HG03378 (cell line): Measurements from ENCODE around the gene ZPLD1.

Experiments used
- ATAC-seq: cut with Tn5 transposase; IDR thresholded peaks from one replicate; pipeline ENCODE4 v1.9.1; 2021; ENCODE audit warnings: mild to moderate bottlenecking, moderate library complexity; ENCODE audit not compliant: unreplicated experiment

Gene ZPLD1

DNA sequence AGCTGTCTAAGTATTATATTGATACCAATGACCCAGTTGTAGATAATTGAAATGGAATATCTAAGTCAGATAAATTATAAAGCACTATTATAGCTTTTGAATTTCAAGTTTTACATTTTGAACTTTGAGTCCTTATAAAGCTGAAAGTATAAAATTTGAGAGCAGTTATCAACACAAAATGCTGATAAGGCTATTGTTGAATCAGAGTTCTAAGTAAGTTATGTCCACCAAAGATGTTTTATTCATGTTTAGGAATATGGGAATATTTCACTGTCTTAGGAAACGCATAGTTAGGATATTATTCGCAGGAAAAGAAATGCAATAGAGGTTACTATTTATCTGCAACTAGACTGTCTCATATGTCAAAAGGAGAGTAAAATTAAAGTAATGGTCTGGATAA, 29.4 kb downstream of the ZPLD1 start:
- no peak for ATAC-seq

DNA sequence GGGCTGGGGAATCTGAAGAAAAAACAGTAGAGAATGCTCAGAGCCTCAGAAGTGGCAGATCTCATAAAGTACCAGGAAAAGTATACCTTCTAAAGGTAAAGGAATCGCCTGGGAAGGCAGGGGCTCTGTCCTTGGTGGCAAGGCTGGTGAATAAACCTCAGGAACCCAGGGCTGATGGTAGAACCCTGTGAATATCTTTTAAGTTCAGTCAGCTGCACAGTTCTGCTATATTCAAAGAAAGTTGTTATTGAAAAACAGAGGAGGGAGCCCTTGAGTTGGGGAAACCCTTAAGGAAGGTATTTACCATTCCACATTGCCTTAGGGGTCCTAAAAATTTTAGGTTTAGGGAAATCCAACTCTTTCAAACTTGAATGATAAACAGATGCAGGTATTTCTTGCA, 31.2 kb downstream of the ZPLD1 start:
- ATAC-seq, result no peak

DNA sequence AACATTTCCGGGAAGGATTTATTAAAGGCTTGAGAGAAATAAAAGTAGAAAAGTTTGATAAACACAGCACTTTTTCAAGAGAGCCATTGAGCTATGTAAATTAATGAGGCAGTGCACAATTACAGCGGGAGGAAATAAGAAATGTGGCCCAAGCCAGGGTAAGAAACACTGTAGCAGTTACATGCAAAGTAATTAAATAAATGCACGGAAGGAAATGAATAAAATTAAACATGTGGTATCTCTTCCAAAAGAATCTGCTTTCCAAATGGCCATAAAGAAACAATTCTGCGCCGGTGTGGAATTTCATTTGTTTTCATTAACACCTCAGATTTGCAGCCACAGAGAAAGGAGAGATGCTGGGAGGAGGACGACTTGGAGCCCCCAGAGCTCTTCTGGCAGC, 35.3 kb downstream of the ZPLD1 start:
- no peak for ATAC-seq

DNA sequence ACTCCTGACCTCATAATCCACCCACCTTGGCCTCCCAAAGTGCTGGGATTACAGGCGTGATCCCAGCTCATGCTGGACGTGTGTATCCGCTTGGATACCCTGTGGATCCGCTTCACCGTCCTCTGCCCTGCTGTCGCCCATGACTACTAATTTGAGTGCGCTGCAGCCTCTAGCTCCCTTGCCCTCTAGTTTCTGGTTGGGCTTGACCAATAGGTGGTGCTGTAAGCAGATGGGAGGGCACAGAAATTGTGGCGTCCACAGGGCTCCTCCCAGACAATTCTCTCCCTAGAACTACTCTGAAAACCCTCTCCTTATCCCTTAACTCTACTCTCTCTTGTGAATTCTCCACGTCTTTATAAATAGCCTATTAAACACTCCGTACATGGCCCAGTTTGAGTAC, 36.2 kb downstream of the ZPLD1 start:
- no peak for ATAC-seq

DNA sequence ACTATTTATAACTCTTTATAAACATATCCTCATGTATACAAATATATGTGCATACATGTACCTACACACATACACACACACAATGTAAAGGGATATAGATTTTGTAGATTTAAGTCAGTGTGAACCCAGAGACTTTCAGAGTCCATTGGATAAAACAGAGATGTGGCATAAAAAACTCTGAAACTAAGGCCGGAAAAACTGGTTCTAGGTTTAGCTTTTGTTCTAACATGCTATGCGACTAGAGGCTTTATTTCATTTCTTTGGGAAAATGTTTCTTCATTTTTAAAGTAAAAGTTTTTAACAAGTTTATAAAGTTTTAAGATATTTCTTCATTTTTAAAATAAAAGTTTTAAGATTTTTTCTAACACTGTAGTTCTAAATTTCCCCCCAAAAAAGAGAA, 36.7 kb downstream of the ZPLD1 start:
- ATAC-seq, result no peak

DNA sequence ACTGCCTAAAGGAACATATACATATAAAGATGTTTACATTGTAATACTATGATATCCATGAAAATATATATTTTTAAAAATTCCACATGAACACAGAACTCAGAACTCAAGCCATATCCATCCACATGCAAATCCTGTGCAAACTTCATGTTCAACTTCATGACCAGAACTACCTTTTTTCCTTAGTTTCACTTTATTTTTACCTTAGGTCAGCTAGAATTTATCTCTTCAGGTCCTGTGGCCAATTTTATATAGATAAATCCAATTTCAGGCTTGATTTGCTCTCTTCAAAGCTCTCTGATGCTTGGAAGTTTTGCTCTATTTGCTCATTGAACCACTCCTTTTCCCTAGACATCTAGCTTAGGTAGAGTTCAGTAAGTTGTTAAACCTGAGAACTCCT, 38.8 kb downstream of the ZPLD1 start:
- no peak for ATAC-seq

DNA sequence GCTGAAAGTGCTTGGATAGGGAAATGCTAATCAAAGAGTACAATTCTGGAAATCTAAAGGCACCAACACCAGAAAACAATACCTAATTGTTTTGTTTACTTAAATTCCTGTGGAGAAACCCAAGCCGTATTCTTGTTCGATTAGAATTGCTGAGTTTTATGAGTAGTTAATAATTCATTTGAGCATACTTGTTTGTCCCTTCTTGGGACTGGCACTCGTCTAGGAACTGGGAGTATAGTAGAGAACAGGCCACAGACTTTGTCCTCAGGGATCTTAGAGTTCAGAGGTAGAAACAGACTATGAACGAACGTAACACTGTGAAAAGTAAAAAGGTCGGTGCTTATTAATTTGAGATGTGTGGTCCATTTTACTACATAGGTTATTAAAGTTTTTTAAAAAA, 39.4 kb downstream of the ZPLD1 start:
- no peak for ATAC-seq

DNA sequence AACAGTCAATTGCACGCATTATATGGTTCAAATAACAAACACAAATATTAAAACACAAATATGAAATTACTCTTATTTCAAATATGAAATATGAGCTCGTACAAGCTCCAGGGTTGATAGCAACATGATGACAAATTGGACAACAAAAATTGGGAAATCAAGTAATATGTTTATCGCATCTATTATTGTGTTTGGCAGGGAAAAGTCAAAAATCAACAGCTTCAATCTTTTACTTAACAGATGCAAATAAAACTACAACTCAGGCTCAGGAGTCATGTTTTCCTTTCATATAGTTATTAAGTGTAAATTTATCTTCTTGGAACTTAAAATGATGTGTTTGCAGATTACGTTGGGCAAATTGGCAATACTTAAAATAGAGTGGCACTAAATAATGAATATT, 41.4 kb downstream of the ZPLD1 start:
- ATAC-seq, result no peak

DNA sequence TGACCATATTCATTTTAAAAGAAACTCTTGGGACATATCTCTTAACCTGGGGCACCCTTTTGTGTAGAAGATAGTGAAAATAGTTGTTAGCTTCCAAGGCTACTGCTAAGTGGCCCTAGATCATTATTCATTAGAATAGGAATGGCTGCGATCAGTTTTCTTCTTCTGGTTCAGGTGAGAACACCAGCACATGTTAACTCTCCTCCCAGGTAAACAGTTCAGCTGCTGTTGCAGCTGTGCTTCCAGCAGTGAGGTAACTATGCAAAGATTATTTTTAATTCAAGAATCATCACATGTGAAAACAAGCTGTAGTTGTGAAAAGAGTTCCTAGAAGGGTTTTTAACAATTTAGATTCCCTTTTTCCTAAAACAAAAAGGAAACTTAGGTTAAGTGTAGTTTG, 43.3 kb downstream of the ZPLD1 start:
- no peak for ATAC-seq

DNA sequence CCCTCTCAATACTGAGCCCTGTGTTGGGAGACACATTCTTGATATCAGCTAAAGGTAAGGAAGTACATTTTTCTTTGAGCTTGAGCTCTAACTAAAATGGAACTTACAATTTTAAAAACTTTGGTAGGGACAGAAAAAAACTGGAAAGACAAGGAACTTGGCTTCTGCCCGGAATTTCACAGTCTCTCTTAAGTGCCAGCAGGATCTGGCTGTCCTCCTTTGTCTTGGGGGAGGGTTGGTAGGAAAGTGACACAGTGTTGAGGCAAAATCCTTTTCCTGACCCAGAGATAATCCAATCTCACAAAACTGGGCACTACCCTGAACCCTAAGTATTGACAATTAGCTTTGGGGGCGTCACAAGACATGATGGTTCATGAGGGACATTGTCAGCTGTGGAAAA, 45.3 kb downstream of the ZPLD1 start:
- ATAC-seq, result no peak

DNA sequence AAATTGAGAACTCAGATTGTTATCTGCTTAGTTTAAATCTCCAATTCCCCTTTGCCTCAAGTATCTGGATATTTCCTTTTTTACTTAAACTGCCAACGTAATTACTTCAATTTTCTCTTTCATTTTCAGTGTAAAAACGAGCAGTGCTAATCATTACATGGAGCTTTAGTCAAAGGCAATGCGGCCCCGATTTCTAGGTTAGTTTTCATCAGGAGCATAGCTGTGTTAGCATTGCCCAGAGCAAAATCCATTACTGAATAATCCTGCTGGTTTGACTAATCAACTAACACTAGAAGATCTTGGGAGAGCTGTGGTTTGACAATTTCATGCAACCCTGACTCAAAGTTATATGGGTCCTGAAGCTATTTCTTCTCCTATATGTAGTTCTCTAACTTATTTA, 46.2 kb downstream of the ZPLD1 start:
- no peak for ATAC-seq

DNA sequence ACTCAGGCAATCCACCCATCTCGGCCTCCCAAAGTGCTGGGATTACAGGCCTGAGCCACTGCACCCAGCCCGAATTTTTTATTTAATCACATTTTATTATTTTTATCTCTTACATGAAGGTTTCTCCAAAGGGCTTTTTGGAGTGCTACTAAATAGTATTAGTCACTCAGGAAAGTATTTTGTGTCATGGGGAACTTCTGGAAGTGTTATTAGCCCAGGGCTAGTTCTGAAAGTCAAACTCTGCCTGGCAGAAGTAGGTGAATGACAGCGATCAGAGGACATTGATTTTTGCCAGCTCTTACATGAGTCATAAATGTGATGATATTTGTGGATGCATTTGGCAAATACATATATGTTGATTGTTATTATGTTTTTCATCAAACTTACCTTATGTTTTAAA, 48.7 kb downstream of the ZPLD1 start:
- ATAC-seq, result no peak

DNA sequence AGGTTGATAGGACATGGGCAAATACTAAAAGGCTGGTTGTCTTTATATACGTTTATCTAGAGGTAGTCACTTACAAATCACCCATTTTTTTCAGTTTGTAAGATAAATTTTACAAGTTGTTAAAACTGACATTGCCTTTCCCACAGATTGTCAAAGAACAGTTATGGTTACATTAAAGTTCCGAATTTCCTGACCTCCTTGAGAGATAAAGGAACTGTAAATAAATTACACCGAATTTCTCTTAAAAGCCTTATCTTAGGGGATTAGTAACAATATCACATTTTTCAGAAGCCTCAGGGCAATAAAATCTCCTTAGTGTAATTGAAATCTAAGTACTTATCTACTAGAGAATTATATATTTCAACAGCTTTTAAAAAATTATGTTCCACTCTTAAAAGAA, 49.5 kb downstream of the ZPLD1 start:
- no peak for ATAC-seq

DNA sequence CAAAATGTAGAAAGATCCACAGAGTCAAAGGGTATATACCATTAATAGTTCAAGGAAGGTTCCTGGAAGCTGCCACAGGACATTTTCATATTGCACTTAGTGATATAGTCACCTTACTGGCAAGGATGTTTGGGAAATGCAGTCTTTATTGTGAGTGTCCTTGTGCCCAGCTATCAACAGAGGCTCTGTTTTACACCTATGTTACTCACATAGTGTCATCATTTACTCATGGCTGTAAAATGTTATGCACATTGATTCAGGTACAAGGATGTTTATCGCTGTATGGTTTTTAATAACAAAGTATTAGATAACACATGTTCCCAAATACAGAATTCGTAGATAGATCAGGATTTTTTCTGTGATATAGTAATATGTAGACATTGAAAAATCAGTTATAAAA, 50.9 kb downstream of the ZPLD1 start:
- ATAC-seq, result no peak

DNA sequence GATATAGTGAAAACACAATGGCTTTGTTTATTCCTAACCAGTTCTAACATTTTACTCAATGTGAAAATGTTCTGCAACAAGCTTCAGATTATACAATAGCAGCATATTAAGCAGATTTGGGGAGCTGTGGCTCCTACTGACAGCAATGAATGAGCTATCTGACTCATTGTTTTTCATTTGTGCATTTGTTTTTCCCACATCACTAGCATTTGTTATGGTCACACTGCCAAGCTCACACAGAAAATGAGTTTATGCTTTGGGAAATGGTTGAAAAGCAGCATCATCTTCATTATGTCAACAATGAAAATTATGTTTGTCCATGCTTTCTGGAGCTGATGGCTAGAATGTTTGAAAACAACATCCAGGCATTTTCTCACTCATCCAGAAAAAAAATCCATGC, 53.5 kb downstream of the ZPLD1 start:
- ATAC-seq, result no peak

DNA sequence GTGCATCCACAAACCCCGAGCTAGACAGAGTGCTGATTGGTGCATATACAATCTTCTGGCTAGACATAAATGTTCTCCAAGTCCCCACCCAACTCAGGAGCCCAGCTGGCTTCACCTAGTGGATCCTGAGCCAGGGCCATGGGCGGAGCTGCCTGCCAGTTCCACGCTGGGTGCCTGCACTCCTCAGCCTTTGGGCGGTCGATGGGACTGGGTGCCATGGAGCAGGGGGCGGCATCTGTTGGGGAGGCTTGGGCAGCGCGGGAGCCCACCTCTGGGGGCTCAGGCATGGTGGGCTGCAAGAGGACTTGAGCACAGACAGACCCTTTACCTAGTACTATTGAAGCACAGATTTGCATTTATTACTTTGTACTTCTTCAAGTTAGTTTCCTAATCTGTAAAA, 57.5 kb downstream of the ZPLD1 start:
- no peak for ATAC-seq

DNA sequence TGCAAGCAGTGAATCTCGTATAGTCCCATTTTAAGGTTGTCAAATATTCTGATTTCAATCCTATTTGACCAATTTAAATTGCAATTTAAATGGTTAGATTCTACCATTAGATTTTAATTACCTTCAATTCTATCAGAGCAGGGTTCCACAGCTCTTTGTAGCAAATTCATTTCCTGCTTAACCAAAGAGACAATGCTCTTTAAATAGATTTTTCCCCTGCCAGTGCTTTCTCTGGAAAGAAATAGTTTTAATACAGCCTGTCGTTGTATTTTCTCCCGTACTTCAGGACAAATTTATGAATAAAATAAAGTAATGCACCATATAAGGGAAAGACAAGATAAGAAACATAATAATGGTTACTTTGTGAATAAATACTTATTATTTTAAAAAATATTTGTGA, 62.8 kb downstream of the ZPLD1 start:
- ATAC-seq, result no peak

DNA sequence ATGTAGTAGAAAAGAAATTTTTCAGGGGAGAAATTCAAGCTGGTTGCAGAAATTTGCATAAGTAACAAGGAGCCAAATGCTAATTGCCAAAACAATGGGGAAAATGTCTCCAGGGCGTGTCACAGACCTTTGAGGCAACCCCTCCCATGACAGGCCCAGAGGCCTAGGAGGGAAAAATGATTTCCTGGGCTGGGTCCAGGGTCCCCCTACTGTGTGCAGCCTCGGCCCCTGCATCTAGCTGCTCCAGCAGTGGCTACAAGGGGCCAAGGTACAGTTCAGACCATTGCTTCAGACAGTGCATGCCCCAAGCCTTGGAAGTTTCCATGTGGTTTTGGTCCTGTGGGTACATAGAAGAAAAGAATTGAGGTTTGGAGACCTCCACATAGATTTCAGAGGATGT, 70.7 kb downstream of the ZPLD1 start:
- no peak for ATAC-seq

DNA sequence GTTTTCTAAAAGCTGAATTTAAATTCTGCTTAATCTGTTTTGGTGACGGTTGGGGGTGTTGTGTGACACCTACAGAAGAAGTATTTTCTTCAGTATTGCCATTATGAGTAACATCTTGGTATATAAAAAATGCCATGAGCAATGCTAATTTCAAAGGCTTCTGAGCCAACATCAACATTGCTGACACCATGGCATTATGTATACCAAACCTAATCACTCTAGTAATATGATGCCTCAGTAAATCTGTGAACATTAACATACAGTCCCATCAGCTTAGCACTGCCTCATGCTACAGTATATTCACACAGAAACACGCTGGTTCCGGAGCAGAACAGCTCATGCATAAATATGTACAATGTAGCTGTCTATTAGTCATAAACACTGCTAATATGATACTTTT, 75.8 kb downstream of the ZPLD1 start:
- ATAC-seq, result no peak

DNA sequence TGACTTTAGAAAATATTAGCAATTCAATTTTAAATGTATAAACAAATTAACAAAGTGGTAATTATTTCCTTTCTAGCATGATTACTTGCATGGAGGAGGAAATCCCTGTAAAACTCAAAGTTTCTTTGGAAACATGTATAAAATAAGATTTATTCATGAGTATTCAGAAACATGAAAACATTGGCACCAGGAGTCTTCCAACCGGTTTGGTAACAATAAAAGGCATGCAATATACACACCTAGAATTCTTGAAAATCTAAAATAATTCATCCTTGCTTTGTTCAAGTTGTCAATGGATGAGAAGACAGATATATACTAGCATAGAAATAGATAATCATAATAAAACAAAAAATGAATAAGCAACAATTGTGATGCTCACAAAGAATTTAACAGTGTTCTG, 76.4 kb downstream of the ZPLD1 start:
- ATAC-seq, result no peak

DNA sequence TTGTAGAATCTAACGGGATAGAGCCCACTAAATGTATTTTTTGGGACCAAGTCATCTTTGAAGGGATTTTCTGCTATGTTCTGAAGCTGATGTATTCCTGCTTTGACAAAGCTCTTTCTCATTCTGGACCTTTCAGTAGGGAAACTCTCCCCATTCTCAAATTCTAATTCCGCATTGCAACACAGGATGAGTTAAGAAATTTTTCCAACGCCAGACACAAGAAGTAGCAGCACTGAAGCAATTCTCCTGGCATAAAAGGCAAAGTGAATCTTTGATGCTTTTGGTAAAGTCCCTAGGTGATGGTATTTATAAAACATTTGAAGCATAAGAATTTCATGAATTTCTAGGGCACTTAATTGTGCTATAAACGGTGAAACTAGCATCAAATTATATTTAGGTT, 76.8 kb downstream of the ZPLD1 start:
- ATAC-seq, result no peak

DNA sequence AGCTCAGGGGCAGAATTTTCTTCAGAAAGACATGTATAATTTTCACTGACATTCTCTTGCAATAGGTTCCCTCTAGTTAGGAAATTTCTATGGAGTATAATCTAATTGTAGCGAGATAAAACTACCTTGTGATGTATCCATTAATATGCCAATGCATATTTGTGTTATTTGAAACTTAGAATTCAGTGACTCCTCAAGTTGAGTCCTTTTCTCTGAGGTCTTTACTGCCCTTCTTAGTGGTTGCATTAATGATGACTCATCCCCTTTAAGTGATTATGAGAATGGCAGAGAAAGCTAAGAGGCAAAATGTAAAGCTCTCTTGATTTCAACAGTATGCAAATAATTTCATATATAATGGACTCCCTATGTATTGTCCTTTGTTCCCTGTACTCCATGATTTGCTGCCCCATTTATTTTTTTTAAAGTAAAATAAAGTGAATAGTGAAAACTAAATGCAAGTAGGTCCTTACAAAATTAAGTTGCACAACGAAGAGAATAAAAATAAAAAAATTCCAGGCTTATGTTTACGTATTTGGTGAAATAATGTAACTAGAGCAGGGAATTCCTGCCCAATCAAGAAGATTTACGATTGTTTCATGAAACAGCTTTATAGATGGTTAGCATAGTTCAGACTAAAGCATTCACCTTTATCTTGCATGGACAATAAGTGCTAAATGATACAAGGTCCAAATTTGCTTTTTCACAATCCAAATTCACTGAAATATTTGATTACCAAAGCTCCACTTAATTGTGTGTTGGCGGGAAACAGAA, 78.1 kb downstream of the ZPLD1 start:
- no peak for ATAC-seq

DNA sequence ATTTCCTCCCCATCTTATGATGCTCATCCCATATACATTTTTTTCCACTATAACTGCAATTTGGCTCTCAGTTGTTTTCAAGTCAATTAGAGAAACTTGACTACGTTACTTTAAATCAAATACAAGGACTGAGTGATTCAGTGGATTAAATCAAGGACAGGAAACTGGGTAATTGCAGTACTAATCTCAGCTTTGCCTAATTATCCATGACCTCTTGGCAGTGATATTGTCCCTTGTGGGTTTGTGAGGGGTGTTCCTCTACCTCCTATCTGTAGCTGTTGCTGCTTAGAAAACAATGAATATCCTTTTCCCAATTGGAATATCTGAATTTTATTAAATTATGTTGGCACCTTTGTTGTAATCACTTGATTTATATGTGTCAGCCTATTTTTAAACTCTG, 79.4 kb downstream of the ZPLD1 start:
- no peak for ATAC-seq
